ENCODE measurements around the gene GRIK4. TPM values are rescaled to one million over a fixed set of nuclear protein-coding genes. Genes with fewer than 3 reads are reported as not detected.

GRIK4 gene
- total RNA-seq, 1 donor from 2014 or later: 4.5 TPM

DNA sequence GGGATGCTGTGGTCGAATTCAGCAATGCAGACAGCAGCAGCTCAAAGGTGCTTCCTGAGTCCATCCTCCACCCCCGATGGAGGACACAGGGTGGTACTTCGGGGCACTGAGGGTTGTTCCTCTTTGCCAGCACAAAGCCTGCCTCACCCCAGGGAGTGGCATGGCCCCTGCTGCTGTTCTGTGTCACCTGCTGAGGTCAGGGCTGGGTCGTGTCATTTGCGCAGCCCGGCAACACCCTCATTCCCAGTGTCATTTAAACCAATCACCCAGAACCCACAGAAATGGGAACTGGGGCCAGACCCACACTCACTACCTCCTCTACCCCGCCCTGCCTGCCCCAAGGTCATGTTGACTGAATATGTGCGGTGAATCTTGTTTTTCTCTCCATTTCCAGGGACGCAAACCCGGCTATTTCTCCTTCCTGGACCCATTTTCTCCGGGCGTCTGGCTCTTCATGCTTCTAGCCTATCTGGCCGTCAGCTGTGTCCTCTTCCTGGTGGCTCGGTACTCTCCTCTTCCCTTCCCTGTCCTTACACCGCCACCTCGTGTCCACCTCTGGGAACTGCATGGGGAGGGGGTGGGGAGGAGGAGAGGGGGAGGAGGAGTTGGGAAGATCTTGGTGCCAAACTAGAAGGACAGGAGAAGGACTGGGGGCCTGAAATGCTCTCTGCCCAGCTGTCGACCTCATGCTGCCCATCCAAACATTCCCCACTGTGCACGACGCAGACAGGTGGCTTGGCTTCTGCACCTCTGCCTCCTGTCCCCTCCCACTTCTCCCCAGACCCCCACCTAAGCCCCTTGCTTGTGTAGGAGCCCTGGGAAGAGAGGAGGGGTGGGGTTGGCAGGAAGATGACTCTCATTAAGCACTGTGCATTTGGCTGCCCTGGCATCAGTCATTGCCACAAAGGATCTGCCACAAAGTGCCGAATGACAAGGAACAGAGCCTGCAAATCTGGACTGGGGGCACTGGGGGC lies 441.2 kb downstream of the GRIK4 start:
- TF ChIP-seq, protein P1, sequence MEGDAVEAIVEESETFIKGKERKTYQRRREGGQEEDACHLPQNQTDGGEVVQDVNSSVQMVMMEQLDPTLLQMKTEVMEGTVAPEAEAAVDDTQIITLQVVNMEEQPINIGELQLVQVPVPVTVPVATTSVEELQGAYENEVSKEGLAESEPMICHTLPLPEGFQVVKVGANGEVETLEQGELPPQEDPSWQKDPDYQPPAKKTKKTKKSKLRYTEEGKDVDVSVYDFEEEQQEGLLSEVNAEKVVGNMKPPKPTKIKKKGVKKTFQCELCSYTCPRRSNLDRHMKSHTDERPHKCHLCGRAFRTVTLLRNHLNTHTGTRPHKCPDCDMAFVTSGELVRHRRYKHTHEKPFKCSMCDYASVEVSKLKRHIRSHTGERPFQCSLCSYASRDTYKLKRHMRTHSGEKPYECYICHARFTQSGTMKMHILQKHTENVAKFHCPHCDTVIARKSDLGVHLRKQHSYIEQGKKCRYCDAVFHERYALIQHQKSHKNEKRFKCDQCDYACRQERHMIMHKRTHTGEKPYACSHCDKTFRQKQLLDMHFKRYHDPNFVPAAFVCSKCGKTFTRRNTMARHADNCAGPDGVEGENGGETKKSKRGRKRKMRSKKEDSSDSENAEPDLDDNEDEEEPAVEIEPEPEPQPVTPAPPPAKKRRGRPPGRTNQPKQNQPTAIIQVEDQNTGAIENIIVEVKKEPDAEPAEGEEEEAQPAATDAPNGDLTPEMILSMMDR (IDR thresholded peaks at IDR 0.05; ENCODE audit: unreplicated experiment): peak; percentile 62
- H3K4me3 Mint-ChIP-seq (ENCODE audit: unreplicated experiment): no peak overlapping the region
- peaks cover 14% of the 10 kb centered on the region for H3K4me1 Mint-ChIP-seq (ENCODE audit: unreplicated experiment)
- H3K9me3 Mint-ChIP-seq (ENCODE audit: unreplicated experiment): no peaks in the 10 kb centered on the region
- H3K27ac Mint-ChIP-seq (ENCODE audit: unreplicated experiment): no peak overlapping the region
- peaks cover 2% of the 10 kb centered on the region for H3K27me3 Mint-ChIP-seq (ENCODE audit: unreplicated experiment)
- peak; percentile 93 for DNase-seq (ENCODE audit: low spot score)
- peaks cover 3% of the 10 kb centered on the region for H3K36me3 Mint-ChIP-seq (ENCODE audit: low read depth, unreplicated experiment)

DNA sequence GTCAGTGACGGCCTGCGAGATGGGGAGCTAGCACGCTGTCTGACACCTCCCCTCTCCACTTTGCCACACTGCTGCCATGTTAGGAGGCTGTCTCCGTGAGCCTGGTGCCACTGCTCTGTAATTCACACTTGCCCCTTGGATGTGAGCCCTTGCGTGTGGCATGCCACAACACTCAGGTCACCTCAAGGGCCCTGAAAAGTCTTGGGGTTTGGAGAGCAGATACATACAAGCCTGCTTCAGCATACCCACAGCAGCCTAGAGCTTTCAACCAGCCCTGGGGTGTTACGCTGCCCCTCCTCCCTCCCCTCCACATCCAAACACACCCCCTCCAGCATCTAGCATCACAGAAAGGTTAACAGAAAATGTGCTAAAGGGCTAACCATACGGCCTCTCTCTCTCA lies 442.8 kb downstream of the GRIK4 start:
- Mint-ChIP-seq H3K4me1 (ENCODE audit: unreplicated experiment) (peaks cover 18% of the 10 kb centered on the region), H3K27me3 (ENCODE audit: unreplicated experiment) (peaks cover 2% of the 10 kb centered on the region), H3K9me3 (ENCODE audit: unreplicated experiment) (no peaks in the 10 kb centered on the region), H3K4me3 (ENCODE audit: unreplicated experiment) (no peak overlapping the region), H3K36me3 (ENCODE audit: low read depth, unreplicated experiment) (peaks cover 3% of the 10 kb centered on the region), H3K27ac (ENCODE audit: unreplicated experiment) (no peak overlapping the region)
- DNase-seq (ENCODE audit: low spot score): no peak
- TF ChIP-seq, protein P1 (IDR thresholded peaks at IDR 0.05; ENCODE audit: unreplicated experiment): no peak

DNA sequence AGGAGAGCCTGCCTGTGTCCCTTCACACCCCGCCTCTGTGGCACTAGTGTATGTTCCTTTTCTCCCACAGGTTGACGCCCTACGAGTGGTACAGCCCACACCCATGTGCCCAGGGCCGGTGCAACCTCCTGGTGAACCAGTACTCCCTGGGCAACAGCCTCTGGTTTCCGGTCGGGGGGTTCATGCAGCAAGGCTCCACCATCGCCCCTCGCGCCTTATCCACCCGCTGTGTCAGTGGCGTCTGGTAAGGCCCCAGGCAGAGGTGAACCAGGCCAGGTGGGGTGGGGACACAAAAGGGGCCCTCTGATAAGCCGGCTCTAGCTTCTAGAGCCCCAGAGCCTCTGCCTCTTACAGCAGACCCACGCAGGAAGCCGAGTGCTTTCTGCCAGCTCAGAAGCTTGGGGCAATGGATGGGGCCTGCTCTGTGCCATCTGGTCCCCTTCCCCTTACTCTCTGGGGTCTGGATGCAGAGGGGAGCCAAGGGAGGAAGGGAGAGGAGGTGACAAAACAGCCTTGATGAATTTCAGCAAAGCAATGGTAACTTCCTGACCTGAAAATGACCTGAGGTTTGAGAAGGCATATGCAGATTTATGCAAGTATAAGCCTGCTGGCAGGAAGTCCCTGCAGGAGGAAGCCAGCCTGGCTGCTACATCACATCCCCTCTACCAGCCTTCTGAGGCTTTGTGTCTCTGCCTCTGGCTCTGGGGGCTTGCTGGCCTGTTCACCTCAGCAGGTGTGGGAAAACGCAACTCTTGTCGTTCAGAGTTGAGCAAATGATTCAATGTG lies 445.4 kb downstream of the GRIK4 start:
- TF ChIP-seq, protein P1 (IDR thresholded peaks at IDR 0.05; ENCODE audit: unreplicated experiment): no peak
- Mint-ChIP-seq H3K4me3 (ENCODE audit: unreplicated experiment) (no peak overlapping the region), H3K27ac (ENCODE audit: unreplicated experiment) (peak overlapping the region; percentile 90), H3K27me3 (ENCODE audit: unreplicated experiment) (peaks cover 3% of the 10 kb centered on the region), H3K9me3 (ENCODE audit: unreplicated experiment) (no peaks in the 10 kb centered on the region), H3K36me3 (ENCODE audit: low read depth, unreplicated experiment) (peaks cover 3% of the 10 kb centered on the region), H3K4me1 (ENCODE audit: unreplicated experiment) (peaks cover 18% of the 10 kb centered on the region)
- no peak for DNase-seq (ENCODE audit: low spot score)

DNA sequence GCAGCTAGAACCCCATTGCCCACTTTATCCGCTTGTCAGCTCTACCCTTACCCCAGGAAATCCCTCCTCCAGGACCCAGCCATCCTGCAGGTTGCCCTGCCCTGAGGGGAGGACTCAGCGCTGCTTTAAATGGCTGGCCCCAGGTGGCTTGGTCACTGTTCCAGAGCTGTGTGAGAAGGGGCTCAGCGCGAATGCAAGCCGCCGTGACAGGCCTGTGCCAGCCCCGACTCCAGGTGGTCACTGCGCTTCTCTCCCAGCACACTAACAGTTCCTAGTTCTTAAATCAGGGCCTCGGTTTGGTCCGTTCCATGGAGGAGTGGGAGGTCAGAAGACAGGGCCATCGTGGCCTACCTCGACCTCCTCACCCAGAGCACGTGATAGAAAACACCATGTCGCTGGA lies 446.6 kb downstream of the GRIK4 start:
- TF ChIP-seq, protein P1 (IDR thresholded peaks at IDR 0.05; ENCODE audit: unreplicated experiment): no peak
- no peak overlapping the region for H3K4me3 Mint-ChIP-seq (ENCODE audit: unreplicated experiment)
- no peak for DNase-seq (ENCODE audit: low spot score)
- peaks cover 13% of the 10 kb centered on the region for H3K4me1 Mint-ChIP-seq (ENCODE audit: unreplicated experiment)
- H3K36me3 Mint-ChIP-seq (ENCODE audit: low read depth, unreplicated experiment): peaks cover 3% of the 10 kb centered on the region
- H3K9me3 Mint-ChIP-seq (ENCODE audit: unreplicated experiment): no peaks in the 10 kb centered on the region
- H3K27ac Mint-ChIP-seq (ENCODE audit: unreplicated experiment): no peak overlapping the region
- peaks cover 3% of the 10 kb centered on the region for H3K27me3 Mint-ChIP-seq (ENCODE audit: unreplicated experiment)
